ENCODE results near the gene PAGE5.

PAGE5 gene

DNA sequence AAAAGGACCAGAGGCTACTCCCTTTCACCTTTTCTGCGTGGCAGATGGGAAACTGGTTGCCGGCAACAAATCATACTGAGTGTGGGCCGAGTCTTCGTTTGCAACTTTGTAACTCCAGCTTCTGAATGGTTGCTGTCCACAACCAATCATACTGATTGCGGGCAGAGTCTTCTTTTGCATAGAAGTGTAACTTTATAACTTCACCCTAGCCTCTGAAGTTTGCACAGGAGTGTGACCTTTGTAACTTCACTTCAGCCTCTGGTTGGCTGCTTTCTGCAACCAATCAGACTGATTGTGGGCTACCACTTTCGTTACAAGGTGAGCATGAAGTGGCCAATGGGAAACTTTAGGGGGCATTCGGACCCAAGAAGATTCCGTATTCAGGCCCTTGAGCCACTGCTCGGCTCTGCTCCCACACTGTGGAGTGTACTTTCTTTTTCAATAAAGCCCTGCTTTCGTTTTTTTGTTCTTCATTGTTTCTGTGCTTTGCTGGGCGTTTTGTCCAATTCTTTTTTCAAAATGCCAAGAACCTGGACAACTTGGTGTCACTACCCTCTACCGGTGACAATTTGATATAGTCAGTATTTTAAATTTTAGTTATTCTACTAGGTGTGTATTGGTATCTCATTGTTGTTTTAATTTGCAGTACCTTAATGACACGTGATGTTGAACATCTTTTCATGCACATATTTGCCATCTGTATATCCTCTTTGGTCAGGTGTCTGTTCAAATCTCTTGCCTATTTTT is 9.0 kb upstream of the PAGE5 start:
- Mint-ChIP-seq H3K4me3 (no peak overlapping the region), H3K36me3 (ENCODE audit: low read depth) (no peaks in the 10 kb centered on the region), H3K27ac (no peak overlapping the region), H3K27me3 (ENCODE audit: low read depth, poor library complexity) (no peaks in the 10 kb centered on the region), H3K4me1 (no peaks in the 10 kb centered on the region), H3K9me3 (peaks cover 60% of the 10 kb centered on the region)
- no peak for DNase-seq
- TF ChIP-seq, protein P1, sequence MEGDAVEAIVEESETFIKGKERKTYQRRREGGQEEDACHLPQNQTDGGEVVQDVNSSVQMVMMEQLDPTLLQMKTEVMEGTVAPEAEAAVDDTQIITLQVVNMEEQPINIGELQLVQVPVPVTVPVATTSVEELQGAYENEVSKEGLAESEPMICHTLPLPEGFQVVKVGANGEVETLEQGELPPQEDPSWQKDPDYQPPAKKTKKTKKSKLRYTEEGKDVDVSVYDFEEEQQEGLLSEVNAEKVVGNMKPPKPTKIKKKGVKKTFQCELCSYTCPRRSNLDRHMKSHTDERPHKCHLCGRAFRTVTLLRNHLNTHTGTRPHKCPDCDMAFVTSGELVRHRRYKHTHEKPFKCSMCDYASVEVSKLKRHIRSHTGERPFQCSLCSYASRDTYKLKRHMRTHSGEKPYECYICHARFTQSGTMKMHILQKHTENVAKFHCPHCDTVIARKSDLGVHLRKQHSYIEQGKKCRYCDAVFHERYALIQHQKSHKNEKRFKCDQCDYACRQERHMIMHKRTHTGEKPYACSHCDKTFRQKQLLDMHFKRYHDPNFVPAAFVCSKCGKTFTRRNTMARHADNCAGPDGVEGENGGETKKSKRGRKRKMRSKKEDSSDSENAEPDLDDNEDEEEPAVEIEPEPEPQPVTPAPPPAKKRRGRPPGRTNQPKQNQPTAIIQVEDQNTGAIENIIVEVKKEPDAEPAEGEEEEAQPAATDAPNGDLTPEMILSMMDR (IDR thresholded peaks at IDR 0.05), result no peak

GRCh38 chrX:55213381-55213780 is 6.8 kb upstream of the PAGE5 start:
- TF ChIP-seq, protein P1 (IDR thresholded peaks at IDR 0.05), result no peak
- H3K4me1 Mint-ChIP-seq, result no peaks in the 10 kb centered on the region
- H3K9me3 Mint-ChIP-seq, result peaks cover 62% of the 10 kb centered on the region
- no peak overlapping the region for H3K27ac Mint-ChIP-seq
- peaks cover under 1% of the 10 kb centered on the region for H3K27me3 Mint-ChIP-seq (ENCODE audit: low read depth, poor library complexity)
- no peak for DNase-seq
- H3K36me3 Mint-ChIP-seq (ENCODE audit: low read depth), result no peaks in the 10 kb centered on the region
- no peak overlapping the region for H3K4me3 Mint-ChIP-seq

DNA sequence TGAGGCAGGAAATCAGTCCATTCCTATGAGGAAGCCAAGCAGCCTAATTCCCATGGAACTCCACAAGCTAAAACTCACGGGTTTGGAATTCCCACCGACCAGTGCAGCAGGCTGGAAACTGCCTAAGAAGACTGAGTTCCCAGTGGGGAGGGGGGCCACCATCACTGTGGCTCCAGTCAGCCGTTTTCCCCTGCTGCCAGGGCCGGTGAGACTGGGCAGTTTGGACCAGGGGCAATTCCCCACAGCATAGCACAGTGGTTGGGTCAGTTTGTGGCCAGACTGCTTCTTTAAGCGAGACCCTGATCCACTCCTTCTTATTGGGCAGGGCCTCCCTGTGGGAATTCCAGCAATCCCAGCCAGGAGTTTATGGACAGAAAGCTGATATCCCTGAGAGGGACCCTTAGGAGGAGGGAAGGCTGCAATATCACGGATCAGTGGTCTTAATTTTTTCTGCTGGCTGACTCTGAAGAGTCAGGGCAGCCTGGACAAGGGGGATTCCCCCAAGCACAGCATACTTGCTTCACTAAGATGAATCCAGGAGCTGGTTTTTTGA is 20.7 kb downstream of the PAGE5 start:
- no peaks in the 10 kb centered on the region for H3K27me3 Mint-ChIP-seq (ENCODE audit: low read depth, poor library complexity)
- no peaks in the 10 kb centered on the region for H3K36me3 Mint-ChIP-seq (ENCODE audit: low read depth)
- H3K27ac Mint-ChIP-seq, result no peak overlapping the region
- H3K9me3 Mint-ChIP-seq, result peaks cover 68% of the 10 kb centered on the region
- TF ChIP-seq, protein P1 (IDR thresholded peaks at IDR 0.05), result no peak
- DNase-seq, result no peak
- H3K4me3 Mint-ChIP-seq, result no peak overlapping the region
- H3K4me1 Mint-ChIP-seq, result no peaks in the 10 kb centered on the region

DNA sequence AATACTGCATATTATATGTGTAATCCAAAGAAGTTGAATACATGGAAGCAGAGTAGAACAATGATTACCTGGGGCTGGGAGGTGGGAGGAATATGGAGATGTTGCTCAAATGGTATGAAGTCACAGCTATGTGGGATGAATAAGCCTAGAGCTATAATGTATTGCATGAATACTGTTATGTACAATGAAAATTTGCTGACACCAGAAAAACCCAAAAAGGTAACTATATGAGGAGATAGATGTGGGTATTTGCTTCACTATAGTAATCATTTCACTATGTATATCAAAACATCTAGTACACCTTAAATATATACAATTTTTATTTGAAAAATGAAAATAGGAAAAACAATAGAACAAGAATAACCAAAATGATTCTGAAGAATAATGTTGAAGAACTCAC is 33.4 kb downstream of the PAGE5 start:
- TF ChIP-seq, protein P1 (IDR thresholded peaks at IDR 0.05), result no peak
- Mint-ChIP-seq H3K27ac (no peak overlapping the region), H3K27me3 (ENCODE audit: low read depth, poor library complexity) (no peaks in the 10 kb centered on the region), H3K4me3 (no peak overlapping the region), H3K36me3 (ENCODE audit: low read depth) (no peaks in the 10 kb centered on the region), H3K4me1 (no peaks in the 10 kb centered on the region), H3K9me3 (peaks cover 46% of the 10 kb centered on the region)
- no peak for DNase-seq

DNA sequence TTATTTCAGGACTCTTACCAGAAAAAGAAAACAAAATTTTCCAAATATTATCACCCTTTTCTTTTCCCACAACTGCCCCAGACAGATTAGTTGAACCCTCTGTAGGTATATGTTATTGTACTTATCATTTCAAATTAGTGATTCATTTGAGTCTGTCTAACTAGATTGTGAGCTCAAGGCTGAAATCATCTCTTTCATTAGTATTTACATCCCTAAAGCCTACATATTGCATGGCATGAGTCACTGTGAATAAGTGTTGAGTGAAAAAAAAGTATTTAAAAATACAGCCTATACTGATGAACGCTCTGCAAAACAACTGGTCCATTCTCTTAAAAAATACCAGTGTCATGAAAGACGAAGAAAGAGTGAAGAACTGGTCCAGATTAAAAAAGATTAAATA is 40.7 kb downstream of the PAGE5 start:
- no peak for DNase-seq
- Mint-ChIP-seq H3K4me1 (no peaks in the 10 kb centered on the region), H3K27ac (no peak overlapping the region)

More for the DNA sequence above, 40.7 kb downstream of the PAGE5 start:
- Mint-ChIP-seq H3K9me3 (peaks cover 31% of the 10 kb centered on the region), H3K36me3 (ENCODE audit: low read depth) (no peaks in the 10 kb centered on the region), H3K27me3 (ENCODE audit: low read depth, poor library complexity) (no peaks in the 10 kb centered on the region), H3K4me3 (no peak overlapping the region)
- TF ChIP-seq, protein P1 (IDR thresholded peaks at IDR 0.05), result no peak
